GM12875 (cell line): Measurements from ENCODE around the gene NAALADL2.
"Not testable (repeated sequence)": the region's sequence is repeated elsewhere in the genome, so short reads cannot be mapped to it uniquely, and the experiment has no call there.

ENCODE experiments used
- H3K4me3 ChIP-seq: one replicate; pipeline ENCODE4 v1.5.1; 2011; ENCODE audit warnings: low read depth, low read length, control low read depth
- CTCF ChIP-seq: IDR thresholded peaks from 2 replicates; pipeline ENCODE4 v1.5.1; 2011; ENCODE audit warnings: low read depth, mild to moderate bottlenecking, control low read depth, inconsistent platforms, low read length, moderate library complexity, borderline replicate concordance; ENCODE audit not compliant: insufficient read depth

Gene NAALADL2

GRCh38 chr3:175161291-175161690 is 302.2 kb downstream of the NAALADL2 start:
- no peak overlapping the region for H3K4me3 ChIP-seq
- no peak for TF ChIP-seq CTCF

GRCh38 chr3:175163686-175164085 is 304.6 kb downstream of the NAALADL2 start:
- H3K4me3 ChIP-seq, result no peak overlapping the region
- TF ChIP-seq CTCF, result no peak

- H3K4me3 ChIP-seq, result not testable (repeated sequence)
Observed at GRCh38 chr3:175173117-175173516, 314.0 kb downstream of the NAALADL2 start.

GRCh38 chr3:175176556-175176955 is 317.4 kb downstream of the NAALADL2 start:
- no peak for TF ChIP-seq CTCF
- H3K4me3 ChIP-seq, result no peak overlapping the region

- no peak overlapping the region for H3K4me3 ChIP-seq
- no peak for TF ChIP-seq CTCF
Observed at GRCh38 chr3:175179055-175179454, 319.9 kb downstream of the NAALADL2 start.

GRCh38 chr3:175184392-175184791 is 325.3 kb downstream of the NAALADL2 start:
- TF ChIP-seq CTCF, result no peak
- H3K4me3 ChIP-seq, result no peak overlapping the region

GRCh38 chr3:175185903-175186302 is 326.8 kb downstream of the NAALADL2 start:
- no peak for TF ChIP-seq CTCF
- H3K4me3 ChIP-seq, result no peak overlapping the region

GRCh38 chr3:175186511-175186910 is 327.4 kb downstream of the NAALADL2 start:
- H3K4me3 ChIP-seq, result no peak overlapping the region
- TF ChIP-seq CTCF, result no peak
